Nephron progenitor cell (in vitro differentiated cells): Measurements from ENCODE around the gene FAM83D.

ENCODE experiments used
- DNase-seq: peaks from one replicate; pipeline ENCODE4 v3.0.0; 2021
- H3K27ac Mint-ChIP-seq: 2 replicates; pipeline ENCODE4 v1.8.0; 2021; ENCODE audit warnings: mild to moderate bottlenecking, moderate library complexity, mixed read lengths
- H3K27me3 Mint-ChIP-seq: 2 replicates; pipeline ENCODE4 v1.8.0; 2021; ENCODE audit warnings: mild to moderate bottlenecking, low read depth, mixed read lengths; ENCODE audit not compliant: poor library complexity
- H3K36me3 Mint-ChIP-seq: 2 replicates; pipeline ENCODE4 v1.8.0; 2021; ENCODE audit warnings: low read depth, mixed read lengths
- H3K4me1 Mint-ChIP-seq: 2 replicates; pipeline ENCODE4 v1.8.0; 2021; ENCODE audit warnings: mixed read lengths
- H3K4me3 Mint-ChIP-seq: 2 replicates; pipeline ENCODE4 v1.8.0; 2021; ENCODE audit warnings: mild to moderate bottlenecking, moderate library complexity, mixed read lengths
- H3K9me3 Mint-ChIP-seq: 2 replicates; pipeline ENCODE4 v1.8.0; 2021; ENCODE audit warnings: mild to moderate bottlenecking, moderate library complexity, mixed read lengths
- CTCF ChIP-seq: fragments of 200-600 bp; sonication (generic); IDR thresholded peaks from 2 replicates; pipeline ENCODE4 v1.5.0; 2021; ENCODE audit warnings: antibody characterized with exemption

Gene FAM83D

GRCh38 chr20:38882600-38882999 lies 43.6 kb upstream of the FAM83D start:
- Mint-ChIP-seq H3K4me1 (no peaks in the 10 kb centered on the region), H3K27me3 (peaks cover 70% of the 10 kb centered on the region), H3K27ac (no peak overlapping the region), H3K4me3 (no peak overlapping the region), H3K36me3 (no peaks in the 10 kb centered on the region), H3K9me3 (no peaks in the 10 kb centered on the region)
- no peak for TF ChIP-seq CTCF
- DNase-seq = no peak

- Mint-ChIP-seq H3K4me3 (no peak overlapping the region), H3K36me3 (no peaks in the 10 kb centered on the region), H3K27ac (no peak overlapping the region), H3K9me3 (no peaks in the 10 kb centered on the region), H3K4me1 (no peaks in the 10 kb centered on the region), H3K27me3 (peaks cover 67% of the 10 kb centered on the region)
- TF ChIP-seq CTCF = no peak
- DNase-seq = no peak
Observed at GRCh38 chr20:38883081-38883980, 42.9 kb upstream of the FAM83D start.

GRCh38 chr20:38883981-38884733 lies 42.1 kb upstream of the FAM83D start:
- no peaks in the 10 kb centered on the region for H3K9me3 Mint-ChIP-seq
- H3K27ac Mint-ChIP-seq = no peak overlapping the region
- DNase-seq = no peak
- no peak overlapping the region for H3K4me3 Mint-ChIP-seq
- H3K36me3 Mint-ChIP-seq = no peaks in the 10 kb centered on the region
- H3K27me3 Mint-ChIP-seq = peaks cover 63% of the 10 kb centered on the region
- TF ChIP-seq CTCF = no peak
- H3K4me1 Mint-ChIP-seq = no peaks in the 10 kb centered on the region

GRCh38 chr20:38885357-38885756 lies 40.9 kb upstream of the FAM83D start:
- Mint-ChIP-seq H3K27ac (no peak overlapping the region), H3K27me3 (peaks cover 57% of the 10 kb centered on the region), H3K4me1 (no peaks in the 10 kb centered on the region), H3K4me3 (no peak overlapping the region), H3K9me3 (no peaks in the 10 kb centered on the region), H3K36me3 (no peaks in the 10 kb centered on the region)
- no peak for TF ChIP-seq CTCF
- no peak for DNase-seq

- H3K4me3 Mint-ChIP-seq = no peak overlapping the region
- no peak overlapping the region for H3K27ac Mint-ChIP-seq
- no peaks in the 10 kb centered on the region for H3K36me3 Mint-ChIP-seq
- DNase-seq = no peak
- H3K4me1 Mint-ChIP-seq = no peaks in the 10 kb centered on the region
- peaks cover 44% of the 10 kb centered on the region for H3K27me3 Mint-ChIP-seq
- no peaks in the 10 kb centered on the region for H3K9me3 Mint-ChIP-seq
- no peak for TF ChIP-seq CTCF
Observed at GRCh38 chr20:38888059-38888831, 38.0 kb upstream of the FAM83D start.
